GM23338 (cell line): ENCODE measurements around the gene CDH15. TPM values are rescaled to one million over a fixed set of nuclear protein-coding genes. Genes with fewer than 3 reads are reported as not detected.

Experiments
- ATAC-seq: fragments of 200-7000 bp; cut with Tn5 transposase; 3 replicates; pipeline ENCODE4 v1.9.1; 2020
- DNase-seq: peaks from one replicate; pipeline ENCODE4 v3.0.0-alpha.2; 2015; ENCODE audit warnings: low spot score
- H2AFZ ChIP-seq: fragments of 200-600 bp; sonication (generic); 2 replicates; pipeline ENCODE4 v1.8.0; 2016; ENCODE audit warnings: antibody characterized with exemption, mild to moderate bottlenecking, moderate library complexity
- H3F3A ChIP-seq: fragments of 200-600 bp; sonication (generic); replicated peaks from 2 replicates; pipeline ENCODE4 v1.8.0; 2017; ENCODE audit warnings: antibody characterized with exemption, mixed run types, low read depth
- H3K27ac ChIP-seq: fragments of 200-600 bp; sonication (generic); 2 replicates; pipeline ENCODE4 v1.6.1; 2016; ENCODE audit warnings: low read depth
- H3K27me3 ChIP-seq: fragments of 200-600 bp; sonication (generic); 2 replicates; pipeline ENCODE4 v1.8.0; 2016; ENCODE audit warnings: mild to moderate bottlenecking, mixed run types, moderate library complexity; ENCODE audit not compliant: insufficient read depth
- H3K36me3 ChIP-seq: fragments of 200-600 bp; sonication (generic); 2 replicates; pipeline ENCODE4 v1.8.0; 2016; ENCODE audit warnings: mild to moderate bottlenecking; ENCODE audit not compliant: insufficient read depth
- H3K4me1 ChIP-seq: fragments of 200-600 bp; sonication (generic); 2 replicates; pipeline ENCODE4 v1.8.0; 2016; ENCODE audit warnings: mild to moderate bottlenecking, moderate library complexity; ENCODE audit not compliant: insufficient read depth
- H3K4me2 ChIP-seq: fragments of 200-600 bp; sonication (generic); 2 replicates; pipeline ENCODE4 v1.7.1; 2017; ENCODE audit warnings: mixed run types
- H3K4me3 ChIP-seq: fragments of 200-600 bp; sonication (generic); 2 replicates; pipeline ENCODE4 v1.6.1; 2016; ENCODE audit warnings: mixed run types
- H3K79me2 ChIP-seq: fragments of 200-600 bp; sonication (generic); replicated peaks from 2 replicates; pipeline ENCODE4 v1.8.0; 2017; ENCODE audit warnings: mild to moderate bottlenecking; ENCODE audit not compliant: insufficient read depth
- H3K9me2 ChIP-seq: fragments of 200-600 bp; sonication (generic); 2 replicates; pipeline ENCODE4 v1.8.0; 2017; ENCODE audit not compliant: insufficient read depth
- H4K20me1 ChIP-seq: fragments of 200-600 bp; sonication (generic); replicated peaks from 2 replicates; pipeline ENCODE4 v1.8.0; 2017; ENCODE audit warnings: mild to moderate bottlenecking; ENCODE audit not compliant: insufficient read depth
- H3K27ac Mint-ChIP-seq: 2 replicates; pipeline ENCODE4 v1.8.0; 2020; ENCODE audit warnings: inconsistent platforms, mild to moderate bottlenecking, moderate library complexity, mixed read lengths
- H3K27me3 Mint-ChIP-seq: 3 replicates; pipeline ENCODE4 v1.8.0; 2022; ENCODE audit warnings: low read depth, mild to moderate bottlenecking, moderate library complexity, mixed read lengths, inconsistent platforms; ENCODE audit not compliant: insufficient read depth, poor library complexity
- H3K36me3 Mint-ChIP-seq: 3 replicates; pipeline ENCODE4 v1.8.0; 2021; ENCODE audit warnings: low read depth, mild to moderate bottlenecking, inconsistent platforms, moderate library complexity, mixed read lengths
- H3K4me1 Mint-ChIP-seq: 3 replicates; pipeline ENCODE4 v1.8.0; 2020; ENCODE audit warnings: mild to moderate bottlenecking, inconsistent platforms, mixed read lengths
- H3K4me3 Mint-ChIP-seq: 3 replicates; pipeline ENCODE4 v1.8.0; 2021; ENCODE audit warnings: moderate library complexity, mild to moderate bottlenecking, inconsistent platforms, mixed read lengths
- H3K9me3 Mint-ChIP-seq: 3 replicates; pipeline ENCODE4 v1.8.0; 2020; ENCODE audit warnings: moderate library complexity, mild to moderate bottlenecking, inconsistent platforms, mixed read lengths
- CREB1 ChIP-seq: fragments of 250-450 bp; sonication (Bioruptor Pico); IDR thresholded peaks from 2 replicates; pipeline ENCODE4 v1.5.0; 2020; ENCODE audit warnings: low read depth, mild to moderate bottlenecking, moderate library complexity
- EZH2 ChIP-seq: fragments of 200-600 bp; sonication (generic); IDR thresholded peaks from one replicate; pipeline ENCODE4 v1.8.0; 2017; ENCODE audit warnings: antibody characterized with exemption, mild to moderate bottlenecking, low read depth; ENCODE audit not compliant: unreplicated experiment
- EZH2phosphoT487 ChIP-seq: fragments of 200-600 bp; sonication (generic); IDR thresholded peaks from one replicate; pipeline ENCODE4 v1.8.1; 2018; ENCODE audit warnings: antibody characterized with exemption; ENCODE audit not compliant: unreplicated experiment
- JUNB ChIP-seq: IDR thresholded peaks from one replicate; pipeline ENCODE4 v1.6.1; 2016; ENCODE audit warnings: antibody characterized with exemption; ENCODE audit not compliant: unreplicated experiment
- NANOG ChIP-seq: IDR thresholded peaks from 2 replicates; pipeline ENCODE4 v1.6.1; 2016; ENCODE audit warnings: antibody characterized with exemption, borderline replicate concordance
- POLR2AphosphoS5 ChIP-seq: IDR thresholded peaks from 2 replicates; pipeline ENCODE4 v1.6.1; 2016; ENCODE audit warnings: antibody characterized with exemption, low read depth
- STAT1 ChIP-seq: IDR thresholded peaks from one replicate; pipeline ENCODE4 v1.6.1; 2016; ENCODE audit warnings: antibody characterized with exemption; ENCODE audit not compliant: unreplicated experiment
- ZNF114 ChIP-seq: fragments of 250-450 bp; sonication (Bioruptor Pico); IDR thresholded peaks from 2 replicates; pipeline ENCODE4 v1.5.0; 2020; ENCODE audit warnings: mild to moderate bottlenecking, moderate library complexity
- ZNF331 ChIP-seq: fragments of 250-450 bp; sonication (Bioruptor Pico); IDR thresholded peaks from 2 replicates; pipeline ENCODE4 v1.5.0; 2020; ENCODE audit warnings: low read depth, mild to moderate bottlenecking, moderate library complexity
- polyA plus RNA-seq: library from polyadenylated mRNA; unstranded; fragments of >200 nt; fragmentation: Nextera tagmentation; extraction: Ambion mirVana; gene quantifications from 2 replicates; pipeline ENCODE4 v1.2.1, GENCODE V29; 2016
- total RNA-seq: library from RNA; depleted of rRNA; stranded (reverse); fragments of >200 nt; shearing (Covaris generic); gene quantifications from 2 replicates; pipeline ENCODE4 v1.2.3, GENCODE V29; 2014
- TF ChIP-seq, protein P1 (sequence below): IDR thresholded peaks from one replicate; pipeline ENCODE4 v1.6.1; 2018; ENCODE audit warnings: antibody characterized with exemption; ENCODE audit not compliant: unreplicated experiment
- TF ChIP-seq, protein P2 (sequence below): IDR thresholded peaks from 2 replicates; pipeline ENCODE4 v1.6.1; 2016; ENCODE audit warnings: antibody characterized with exemption
- TF ChIP-seq, protein P3 (sequence below), 2 experiments: fragments of 200-600 bp in 1 of 2; sonication (generic) in 1 of 2; conservative IDR thresholded peaks; 2 replicates each; pipeline versions ENCODE4 v1.5.1 to v1.6.1; 2016 to 2017; ENCODE audit warnings: antibody characterized with exemption in 2 of 2, low read depth in 2 of 2, mild to moderate bottlenecking in 2 of 2, moderate library complexity in 1 of 2
- TF ChIP-seq, protein P4 (sequence below): fragments of 250-450 bp; sonication (Bioruptor Pico); IDR thresholded peaks from 2 replicates; pipeline ENCODE4 v1.5.0; 2020; ENCODE audit warnings: mild to moderate bottlenecking, moderate library complexity

Gene CDH15
- total and polyA plus RNA-seq, 2 experiments from 2014 or later, result 0.61 to 1.0 TPM

DNA sequence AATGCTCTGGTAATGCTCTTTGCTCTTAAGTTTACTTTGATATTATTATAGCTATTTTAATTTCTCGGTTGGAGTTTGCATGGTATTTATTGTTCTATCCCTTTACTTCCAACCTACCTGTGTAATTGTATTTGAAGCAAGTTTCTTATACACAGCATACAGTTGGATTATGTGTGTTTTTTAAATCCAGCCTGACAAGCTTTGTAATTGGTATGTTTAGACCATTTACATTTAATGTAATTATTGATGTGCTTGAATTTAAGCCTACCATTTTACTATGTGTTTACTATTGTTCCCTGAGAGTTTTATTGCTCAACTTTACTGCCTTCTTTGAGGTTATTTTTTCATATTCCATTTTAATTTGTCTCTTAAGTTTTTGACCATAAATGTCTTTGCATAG is 42.2 kb upstream of the CDH15 start:
- no peaks in the 10 kb centered on the region for H3K4me1 ChIP-seq
- no peak overlapping the region for H3K4me2 ChIP-seq
- H2AFZ ChIP-seq, result no peak overlapping the region
- H3K79me2 ChIP-seq, result 0 out of 2 replicates have a peak, but pooled peaks cover 4% of the 10 kb centered on the region
- H3K36me3 Mint-ChIP-seq, result peaks cover 44% of the 10 kb centered on the region
- H3K4me3 ChIP-seq, result no peak overlapping the region
- H4K20me1 ChIP-seq, result no peaks in the 10 kb centered on the region; the same call in 1 of the 2 replicates
- H3K27ac ChIP-seq, result no peak overlapping the region
- no peak for DNase-seq
- no peak for TF ChIP-seq JUNB
- no peak for TF ChIP-seq ZNF331 (CRISPR knock-in tag)
- TF ChIP-seq, protein P1, sequence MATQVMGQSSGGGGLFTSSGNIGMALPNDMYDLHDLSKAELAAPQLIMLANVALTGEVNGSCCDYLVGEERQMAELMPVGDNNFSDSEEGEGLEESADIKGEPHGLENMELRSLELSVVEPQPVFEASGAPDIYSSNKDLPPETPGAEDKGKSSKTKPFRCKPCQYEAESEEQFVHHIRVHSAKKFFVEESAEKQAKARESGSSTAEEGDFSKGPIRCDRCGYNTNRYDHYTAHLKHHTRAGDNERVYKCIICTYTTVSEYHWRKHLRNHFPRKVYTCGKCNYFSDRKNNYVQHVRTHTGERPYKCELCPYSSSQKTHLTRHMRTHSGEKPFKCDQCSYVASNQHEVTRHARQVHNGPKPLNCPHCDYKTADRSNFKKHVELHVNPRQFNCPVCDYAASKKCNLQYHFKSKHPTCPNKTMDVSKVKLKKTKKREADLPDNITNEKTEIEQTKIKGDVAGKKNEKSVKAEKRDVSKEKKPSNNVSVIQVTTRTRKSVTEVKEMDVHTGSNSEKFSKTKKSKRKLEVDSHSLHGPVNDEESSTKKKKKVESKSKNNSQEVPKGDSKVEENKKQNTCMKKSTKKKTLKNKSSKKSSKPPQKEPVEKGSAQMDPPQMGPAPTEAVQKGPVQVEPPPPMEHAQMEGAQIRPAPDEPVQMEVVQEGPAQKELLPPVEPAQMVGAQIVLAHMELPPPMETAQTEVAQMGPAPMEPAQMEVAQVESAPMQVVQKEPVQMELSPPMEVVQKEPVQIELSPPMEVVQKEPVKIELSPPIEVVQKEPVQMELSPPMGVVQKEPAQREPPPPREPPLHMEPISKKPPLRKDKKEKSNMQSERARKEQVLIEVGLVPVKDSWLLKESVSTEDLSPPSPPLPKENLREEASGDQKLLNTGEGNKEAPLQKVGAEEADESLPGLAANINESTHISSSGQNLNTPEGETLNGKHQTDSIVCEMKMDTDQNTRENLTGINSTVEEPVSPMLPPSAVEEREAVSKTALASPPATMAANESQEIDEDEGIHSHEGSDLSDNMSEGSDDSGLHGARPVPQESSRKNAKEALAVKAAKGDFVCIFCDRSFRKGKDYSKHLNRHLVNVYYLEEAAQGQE, result no peak
- TF ChIP-seq, protein P2, sequence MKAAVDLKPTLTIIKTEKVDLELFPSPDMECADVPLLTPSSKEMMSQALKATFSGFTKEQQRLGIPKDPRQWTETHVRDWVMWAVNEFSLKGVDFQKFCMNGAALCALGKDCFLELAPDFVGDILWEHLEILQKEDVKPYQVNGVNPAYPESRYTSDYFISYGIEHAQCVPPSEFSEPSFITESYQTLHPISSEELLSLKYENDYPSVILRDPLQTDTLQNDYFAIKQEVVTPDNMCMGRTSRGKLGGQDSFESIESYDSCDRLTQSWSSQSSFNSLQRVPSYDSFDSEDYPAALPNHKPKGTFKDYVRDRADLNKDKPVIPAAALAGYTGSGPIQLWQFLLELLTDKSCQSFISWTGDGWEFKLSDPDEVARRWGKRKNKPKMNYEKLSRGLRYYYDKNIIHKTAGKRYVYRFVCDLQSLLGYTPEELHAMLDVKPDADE, result no peak
- no peak for TF ChIP-seq EZH2
- TF ChIP-seq NANOG, result no peak
- TF ChIP-seq, protein P3, sequence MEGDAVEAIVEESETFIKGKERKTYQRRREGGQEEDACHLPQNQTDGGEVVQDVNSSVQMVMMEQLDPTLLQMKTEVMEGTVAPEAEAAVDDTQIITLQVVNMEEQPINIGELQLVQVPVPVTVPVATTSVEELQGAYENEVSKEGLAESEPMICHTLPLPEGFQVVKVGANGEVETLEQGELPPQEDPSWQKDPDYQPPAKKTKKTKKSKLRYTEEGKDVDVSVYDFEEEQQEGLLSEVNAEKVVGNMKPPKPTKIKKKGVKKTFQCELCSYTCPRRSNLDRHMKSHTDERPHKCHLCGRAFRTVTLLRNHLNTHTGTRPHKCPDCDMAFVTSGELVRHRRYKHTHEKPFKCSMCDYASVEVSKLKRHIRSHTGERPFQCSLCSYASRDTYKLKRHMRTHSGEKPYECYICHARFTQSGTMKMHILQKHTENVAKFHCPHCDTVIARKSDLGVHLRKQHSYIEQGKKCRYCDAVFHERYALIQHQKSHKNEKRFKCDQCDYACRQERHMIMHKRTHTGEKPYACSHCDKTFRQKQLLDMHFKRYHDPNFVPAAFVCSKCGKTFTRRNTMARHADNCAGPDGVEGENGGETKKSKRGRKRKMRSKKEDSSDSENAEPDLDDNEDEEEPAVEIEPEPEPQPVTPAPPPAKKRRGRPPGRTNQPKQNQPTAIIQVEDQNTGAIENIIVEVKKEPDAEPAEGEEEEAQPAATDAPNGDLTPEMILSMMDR (conservative IDR thresholded peaks at IDR 0.05; ENCODE audit: low read depth in 2 of 2), result no peak
- no peak for TF ChIP-seq ZNF114 (CRISPR knock-in tag)
- no peak for TF ChIP-seq CREB1 (CRISPR knock-in tag)
- no peak for TF ChIP-seq EZH2phosphoT487
- TF ChIP-seq, protein P4, sequence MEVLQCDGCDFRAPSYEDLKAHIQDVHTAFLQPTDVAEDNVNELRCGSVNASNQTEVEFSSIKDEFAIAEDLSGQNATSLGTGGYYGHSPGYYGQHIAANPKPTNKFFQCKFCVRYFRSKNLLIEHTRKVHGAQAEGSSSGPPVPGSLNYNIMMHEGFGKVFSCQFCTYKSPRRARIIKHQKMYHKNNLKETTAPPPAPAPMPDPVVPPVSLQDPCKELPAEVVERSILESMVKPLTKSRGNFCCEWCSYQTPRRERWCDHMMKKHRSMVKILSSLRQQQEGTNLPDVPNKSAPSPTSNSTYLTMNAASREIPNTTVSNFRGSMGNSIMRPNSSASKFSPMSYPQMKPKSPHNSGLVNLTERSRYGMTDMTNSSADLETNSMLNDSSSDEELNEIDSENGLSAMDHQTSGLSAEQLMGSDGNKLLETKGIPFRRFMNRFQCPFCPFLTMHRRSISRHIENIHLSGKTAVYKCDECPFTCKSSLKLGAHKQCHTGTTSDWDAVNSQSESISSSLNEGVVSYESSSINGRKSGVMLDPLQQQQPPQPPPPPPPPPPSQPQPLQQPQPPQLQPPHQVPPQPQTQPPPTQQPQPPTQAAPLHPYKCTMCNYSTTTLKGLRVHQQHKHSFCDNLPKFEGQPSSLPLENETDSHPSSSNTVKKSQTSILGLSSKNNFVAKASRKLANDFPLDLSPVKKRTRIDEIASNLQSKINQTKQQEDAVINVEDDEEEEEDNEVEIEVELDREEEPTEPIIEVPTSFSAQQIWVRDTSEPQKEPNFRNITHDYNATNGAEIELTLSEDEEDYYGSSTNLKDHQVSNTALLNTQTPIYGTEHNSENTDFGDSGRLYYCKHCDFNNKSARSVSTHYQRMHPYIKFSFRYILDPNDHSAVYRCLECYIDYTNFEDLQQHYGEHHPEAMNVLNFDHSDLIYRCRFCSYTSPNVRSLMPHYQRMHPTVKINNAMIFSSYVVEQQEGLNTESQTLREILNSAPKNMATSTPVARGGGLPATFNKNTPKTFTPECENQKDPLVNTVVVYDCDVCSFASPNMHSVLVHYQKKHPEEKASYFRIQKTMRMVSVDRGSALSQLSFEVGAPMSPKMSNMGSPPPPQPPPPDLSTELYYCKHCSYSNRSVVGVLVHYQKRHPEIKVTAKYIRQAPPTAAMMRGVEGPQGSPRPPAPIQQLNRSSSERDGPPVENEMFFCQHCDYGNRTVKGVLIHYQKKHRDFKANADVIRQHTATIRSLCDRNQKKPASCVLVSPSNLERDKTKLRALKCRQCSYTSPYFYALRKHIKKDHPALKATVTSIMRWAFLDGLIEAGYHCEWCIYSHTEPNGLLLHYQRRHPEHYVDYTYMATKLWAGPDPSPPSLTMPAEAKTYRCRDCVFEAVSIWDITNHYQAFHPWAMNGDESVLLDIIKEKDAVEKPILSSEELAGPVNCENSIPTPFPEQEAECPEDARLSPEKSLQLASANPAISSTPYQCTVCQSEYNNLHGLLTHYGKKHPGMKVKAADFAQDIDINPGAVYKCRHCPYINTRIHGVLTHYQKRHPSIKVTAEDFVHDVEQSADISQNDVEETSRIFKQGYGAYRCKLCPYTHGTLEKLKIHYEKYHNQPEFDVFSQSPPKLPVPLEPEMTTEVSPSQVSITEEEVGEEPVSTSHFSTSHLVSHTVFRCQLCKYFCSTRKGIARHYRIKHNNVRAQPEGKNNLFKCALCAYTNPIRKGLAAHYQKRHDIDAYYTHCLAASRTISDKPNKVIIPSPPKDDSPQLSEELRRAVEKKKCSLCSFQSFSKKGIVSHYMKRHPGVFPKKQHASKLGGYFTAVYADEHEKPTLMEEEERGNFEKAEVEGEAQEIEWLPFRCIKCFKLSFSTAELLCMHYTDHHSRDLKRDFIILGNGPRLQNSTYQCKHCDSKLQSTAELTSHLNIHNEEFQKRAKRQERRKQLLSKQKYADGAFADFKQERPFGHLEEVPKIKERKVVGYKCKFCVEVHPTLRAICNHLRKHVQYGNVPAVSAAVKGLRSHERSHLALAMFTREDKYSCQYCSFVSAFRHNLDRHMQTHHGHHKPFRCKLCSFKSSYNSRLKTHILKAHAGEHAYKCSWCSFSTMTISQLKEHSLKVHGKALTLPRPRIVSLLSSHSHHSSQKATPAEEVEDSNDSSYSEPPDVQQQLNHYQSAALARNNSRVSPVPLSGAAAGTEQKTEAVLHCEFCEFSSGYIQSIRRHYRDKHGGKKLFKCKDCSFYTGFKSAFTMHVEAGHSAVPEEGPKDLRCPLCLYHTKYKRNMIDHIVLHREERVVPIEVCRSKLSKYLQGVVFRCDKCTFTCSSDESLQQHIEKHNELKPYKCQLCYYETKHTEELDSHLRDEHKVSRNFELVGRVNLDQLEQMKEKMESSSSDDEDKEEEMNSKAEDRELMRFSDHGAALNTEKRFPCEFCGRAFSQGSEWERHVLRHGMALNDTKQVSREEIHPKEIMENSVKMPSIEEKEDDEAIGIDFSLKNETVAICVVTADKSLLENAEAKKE (CRISPR knock-in tag), result no peak
- TF ChIP-seq POLR2AphosphoS5, result no peak
- TF ChIP-seq STAT1, result no peak
- no peak overlapping the region for H3K27ac Mint-ChIP-seq
- 0 out of 3 replicates have a peak, but pooled peaks cover 6% of the 10 kb centered on the region for H3K4me1 Mint-ChIP-seq
- H3K36me3 ChIP-seq, result no peaks in the 10 kb centered on the region
- no peaks in the 10 kb centered on the region for H3K27me3 ChIP-seq
- peaks cover 2% of the 10 kb centered on the region; the same call in 1 of the 3 replicates for H3K9me3 Mint-ChIP-seq
- H3K4me3 Mint-ChIP-seq, result no peak overlapping the region
- no peaks in the 10 kb centered on the region for H3F3A ChIP-seq
- peaks cover 4% of the 10 kb centered on the region for H3K27me3 Mint-ChIP-seq
- no peak for ATAC-seq
- no peaks in the 10 kb centered on the region for H3K9me2 ChIP-seq
